Prostate gland (tissue), 2 donors: ENCODE results near the gene TBCA. TPM values are rescaled to one million over a fixed set of nuclear protein-coding genes. Genes with fewer than 3 reads are reported as not detected.
"Not testable (repeated sequence)": the region's sequence is repeated elsewhere in the genome, so short reads cannot be mapped to it uniquely, and the experiment has no call there.

Experiments used
- DNase-seq: peaks from one replicate; pipeline ENCODE4 v3.0.0-alpha.2; 2019; ENCODE audit warnings: low spot score
- H3K27ac ChIP-seq, 2 donors: fragments of 200-600 bp; sonication (generic); 2 replicates each; pipeline ENCODE4 v1.5.1; 2017 to 2019
- H3K27me3 ChIP-seq: fragments of 200-600 bp; sonication (generic); replicated peaks from 2 replicates; pipeline ENCODE4 v1.5.1; 2019; ENCODE audit not compliant: insufficient read depth
- H3K36me3 ChIP-seq, 2 donors: fragments of 200-600 bp; sonication (generic); 1 replicate in 1 of 2; 2 replicates in 1 of 2; pipeline versions ENCODE4 v1.5.1 to v1.8.1; 2017 to 2019
- H3K4me1 ChIP-seq: fragments of 200-600 bp; sonication (generic); replicated peaks from 2 replicates; pipeline ENCODE4 v1.5.1; 2019
- H3K4me3 ChIP-seq, 2 donors: fragments of 200-600 bp; sonication (generic); 2 replicates each; pipeline ENCODE4 v1.5.1; 2017 to 2019
- H3K9me3 ChIP-seq: fragments of 200-600 bp; sonication (generic); 2 replicates; pipeline ENCODE4 v1.5.1; 2017
- POLR2A ChIP-seq: fragments of 450-650 bp; IDR thresholded peaks from one replicate; pipeline ENCODE4 v1.6.1; 2016; ENCODE audit warnings: antibody characterized with exemption, mild to moderate bottlenecking
- POLR2AphosphoS5 ChIP-seq: sonication (generic); formaldehyde crosslinking; IDR thresholded peaks from one replicate; pipeline ENCODE4 v1.6.1; 2017; ENCODE audit warnings: antibody characterized with exemption
- WGBS: methylation state at CpG from one replicate; pipeline ENCODE4 v1.1.5; 2018; 5-methylcytosine and 5-hydroxymethylcytosine counted together
- intact Hi-C: fragments of 100-400 bp; cut with DNase I; formaldehyde crosslinking; loops from one replicate; pipeline ENCODE4 v1.14.2; 2022
- total RNA-seq, 2 donors: library from RNA; depleted of rRNA; stranded (reverse); fragments of >200 nt; gene quantifications; one replicate each; pipeline ENCODE4 v1.1.0, GENCODE V29; 2016
- TF ChIP-seq, protein P1 (sequence below), 4 experiments: fragments of 200-600 bp in 2 of 4; fragments of 450-650 bp in 2 of 4; sonication (generic) in 2 of 4; IDR thresholded peaks; 1 replicate in 3 of 4; 2 replicates in 1 of 4; pipeline ENCODE4 v1.5.1; 2016 to 2019; ENCODE audit warnings: antibody characterized with exemption in 4 of 4, mild to moderate bottlenecking in 2 of 4, moderate library complexity in 2 of 4

TBCA gene
- total RNA-seq, 2 donors from 2014 or later = 120 to 180 TPM

DNA sequence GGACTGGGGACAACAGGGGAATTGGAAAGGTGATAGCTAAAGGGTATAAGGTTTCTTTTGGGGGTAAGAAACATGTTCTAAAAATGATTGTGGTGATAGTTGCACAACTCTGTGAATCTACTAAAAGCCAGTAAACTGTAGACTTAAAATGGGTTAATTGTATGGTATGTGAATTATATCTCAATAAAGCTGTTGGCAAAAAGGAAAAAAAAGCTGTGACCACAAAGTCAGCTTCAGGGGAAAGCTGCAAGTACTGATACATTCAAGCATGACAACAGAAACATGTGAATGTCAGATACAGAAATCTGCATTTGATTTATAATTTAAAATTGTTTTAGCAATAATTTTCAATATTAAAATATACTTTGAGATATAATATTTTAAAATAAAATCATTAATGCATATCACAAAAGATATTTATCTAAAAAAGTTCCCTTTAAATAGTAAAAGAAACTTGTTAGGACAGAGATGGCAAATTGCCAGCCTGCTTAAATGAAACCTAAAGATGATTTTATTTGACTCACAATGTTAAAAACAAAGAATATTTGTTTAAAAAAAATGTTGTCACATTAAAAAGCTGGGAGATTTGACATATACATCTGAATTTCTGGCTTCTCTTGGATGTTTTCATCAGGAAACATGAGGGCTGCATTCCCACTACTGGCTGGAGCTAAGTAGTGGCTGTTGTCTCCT lies 66.0 kb downstream of the TBCA start:
- Histone ChIP-seq H3K9me3 (no peaks in the 10 kb centered on the region), H3K4me3 (no peak overlapping the region), H3K27ac (no peak overlapping the region), H3K4me1 (no peaks in the 10 kb centered on the region), H3K27me3 (no peaks in the 10 kb centered on the region), H3K36me3 (no peaks in the 10 kb centered on the region)
- intact Hi-C loops = no loop called here
- TF ChIP-seq POLR2AphosphoS5 (no peak), POLR2A (no peak)
- TF ChIP-seq, protein P1, sequence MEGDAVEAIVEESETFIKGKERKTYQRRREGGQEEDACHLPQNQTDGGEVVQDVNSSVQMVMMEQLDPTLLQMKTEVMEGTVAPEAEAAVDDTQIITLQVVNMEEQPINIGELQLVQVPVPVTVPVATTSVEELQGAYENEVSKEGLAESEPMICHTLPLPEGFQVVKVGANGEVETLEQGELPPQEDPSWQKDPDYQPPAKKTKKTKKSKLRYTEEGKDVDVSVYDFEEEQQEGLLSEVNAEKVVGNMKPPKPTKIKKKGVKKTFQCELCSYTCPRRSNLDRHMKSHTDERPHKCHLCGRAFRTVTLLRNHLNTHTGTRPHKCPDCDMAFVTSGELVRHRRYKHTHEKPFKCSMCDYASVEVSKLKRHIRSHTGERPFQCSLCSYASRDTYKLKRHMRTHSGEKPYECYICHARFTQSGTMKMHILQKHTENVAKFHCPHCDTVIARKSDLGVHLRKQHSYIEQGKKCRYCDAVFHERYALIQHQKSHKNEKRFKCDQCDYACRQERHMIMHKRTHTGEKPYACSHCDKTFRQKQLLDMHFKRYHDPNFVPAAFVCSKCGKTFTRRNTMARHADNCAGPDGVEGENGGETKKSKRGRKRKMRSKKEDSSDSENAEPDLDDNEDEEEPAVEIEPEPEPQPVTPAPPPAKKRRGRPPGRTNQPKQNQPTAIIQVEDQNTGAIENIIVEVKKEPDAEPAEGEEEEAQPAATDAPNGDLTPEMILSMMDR (IDR thresholded peaks at IDR 0.05) = no peak
- DNase-seq = no peak

- no peaks in the 10 kb centered on the region for H3K4me1 ChIP-seq
- H3K9me3 ChIP-seq = no peaks in the 10 kb centered on the region
- H3K27ac ChIP-seq = no peak overlapping the region
- no peaks in the 10 kb centered on the region for H3K27me3 ChIP-seq
- no peaks in the 10 kb centered on the region for H3K36me3 ChIP-seq
- TF ChIP-seq POLR2AphosphoS5 (no peak), POLR2A (no peak)
- TF ChIP-seq, protein P1 (IDR thresholded peaks at IDR 0.05) = no peak
- DNase-seq = no peak
- no peak overlapping the region for H3K4me3 ChIP-seq
- intact Hi-C loops = no loop called here
Measured at GRCh38 chr5:77709340-77709739, 66.8 kb downstream of the TBCA start.

GRCh38 chr5:77707791-77708190 lies 68.3 kb downstream of the TBCA start:
- TF ChIP-seq, protein P1 (IDR thresholded peaks at IDR 0.05) = no peak
- TF ChIP-seq POLR2AphosphoS5 (no peak), POLR2A (no peak)
- H3K4me1 ChIP-seq = no peaks in the 10 kb centered on the region
- WGBS = 89% methylated on average over 2 of the region's 2 CpGs
- DNase-seq = no peak
- H3K36me3 ChIP-seq = no peaks in the 10 kb centered on the region
- intact Hi-C loops = no loop called here
- no peaks in the 10 kb centered on the region for H3K9me3 ChIP-seq
- no peak overlapping the region for H3K27ac ChIP-seq
- no peaks in the 10 kb centered on the region for H3K27me3 ChIP-seq
- H3K4me3 ChIP-seq = no peak overlapping the region

- H3K4me1 ChIP-seq, DNase-seq, H3K4me3 ChIP-seq, H3K36me3 ChIP-seq, H3K9me3 ChIP-seq, H3K27me3 ChIP-seq, H3K27ac ChIP-seq, intact Hi-C loops: not testable (repeated sequence)
- WGBS = 85% methylated on average over 7 of the region's 7 CpGs
Measured at GRCh38 chr5:77699569-77699968, 76.6 kb downstream of the TBCA start.

DNA sequence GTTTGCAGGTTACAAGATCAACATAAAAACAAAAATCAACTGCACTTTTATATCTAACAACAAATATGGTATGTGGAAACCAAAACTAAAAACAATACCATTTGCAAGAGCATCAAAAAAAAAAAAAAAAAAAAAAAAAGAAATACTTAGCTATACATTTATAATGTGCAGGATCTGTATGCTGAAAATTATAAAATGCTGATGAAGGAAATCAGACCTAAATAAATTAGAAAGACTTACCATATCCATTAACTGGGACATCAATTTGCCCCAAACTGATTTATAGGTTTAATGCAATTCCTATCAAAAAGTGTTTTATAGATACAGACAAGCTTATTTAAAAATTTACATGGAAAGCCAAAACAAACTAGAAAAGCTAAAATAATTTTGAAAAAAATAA lies 77.2 kb downstream of the TBCA start:
- no peaks in the 10 kb centered on the region for H3K36me3 ChIP-seq
- no peak for DNase-seq
- intact Hi-C loops = no loop called here

More for the DNA sequence above, 77.2 kb downstream of the TBCA start:
- Histone ChIP-seq H3K9me3 (no peaks in the 10 kb centered on the region), H3K27ac (no peak overlapping the region), H3K27me3 (no peaks in the 10 kb centered on the region), H3K4me3 (no peak overlapping the region), H3K4me1 (no peaks in the 10 kb centered on the region)
- TF ChIP-seq, protein P1 (IDR thresholded peaks at IDR 0.05) = no peak
- TF ChIP-seq POLR2A = no peak
- TF ChIP-seq POLR2AphosphoS5 = no peak
